ENCODE data around the gene CCDC68.

The CCDC68 gene

GRCh38 chr18:54960197-54960596 is 936 bp upstream of the CCDC68 start:
- no peak for DNase-seq (ENCODE audit: low read depth)

GRCh38 chr18:54957996-54958395 is 1.3 kb downstream of the CCDC68 start:
- DNase-seq (ENCODE audit: low read depth): peak; percentile 50

DNA sequence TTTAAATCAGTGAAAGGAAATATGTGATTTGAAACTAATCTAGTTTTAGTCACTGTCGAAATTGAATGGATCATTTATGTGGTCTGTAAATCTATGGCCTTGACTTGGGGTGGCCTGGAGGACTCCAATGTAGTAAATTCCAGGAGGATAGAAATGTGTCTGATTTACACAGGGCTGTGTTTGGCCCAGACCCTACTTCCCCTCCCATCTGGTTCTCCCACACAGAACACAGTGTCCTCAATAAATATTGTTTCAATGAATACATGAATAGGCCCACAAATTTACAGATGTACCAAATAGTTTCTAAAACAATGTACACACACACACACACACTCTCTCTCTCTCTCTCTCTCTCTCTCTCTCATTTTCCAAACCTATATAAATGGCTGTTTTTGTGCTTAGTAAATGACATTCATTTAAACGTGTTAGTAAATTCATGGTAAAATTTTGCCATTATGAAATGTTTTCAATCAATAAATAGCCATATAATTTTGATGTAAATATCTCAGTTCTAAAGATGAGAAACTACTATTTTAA is 1.9 kb downstream of the CCDC68 start:
- DNase-seq (ENCODE audit: low read depth): peak; percentile 48

DNA sequence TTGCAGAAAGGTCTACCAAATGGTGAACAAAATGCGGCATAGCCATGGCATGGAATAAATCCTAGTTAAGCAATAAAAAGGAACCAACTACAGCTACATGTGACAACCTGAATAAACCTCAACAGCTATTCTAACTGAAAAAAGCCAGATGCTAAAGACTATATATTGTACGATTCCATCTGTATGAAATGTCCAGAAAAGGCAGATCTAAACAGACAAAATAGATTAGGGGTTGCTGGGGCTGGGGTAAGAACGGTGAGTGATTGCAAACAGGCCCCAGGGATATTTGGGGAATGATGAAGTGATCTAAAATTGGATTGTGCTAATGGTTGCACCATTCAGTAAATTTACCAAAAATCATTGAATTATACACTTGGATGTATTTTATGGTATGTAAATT is 2.8 kb downstream of the CCDC68 start:
- no peak for DNase-seq (ENCODE audit: low read depth)

DNA sequence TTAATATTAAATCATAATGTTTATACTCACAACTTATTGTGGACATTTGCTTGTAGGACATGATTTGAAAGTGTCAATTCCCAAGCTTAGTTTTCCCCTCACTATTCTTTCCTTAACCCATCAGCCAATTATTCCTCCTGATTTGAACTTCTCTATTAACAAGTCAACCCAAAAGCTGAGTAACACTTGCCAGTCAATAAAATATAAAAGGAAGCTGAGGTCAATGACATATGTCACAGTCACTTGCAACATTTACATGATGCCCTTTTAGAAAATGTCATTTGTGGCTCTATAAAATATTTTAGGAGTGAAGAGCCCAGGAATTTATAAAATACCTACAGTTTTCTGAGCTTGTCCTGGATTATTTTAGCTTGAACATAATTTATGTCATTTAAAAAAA is 7.2 kb downstream of the CCDC68 start:
- no peak for DNase-seq (ENCODE audit: low read depth)

GRCh38 chr18:54950221-54950620 is 9.0 kb downstream of the CCDC68 start:
- DNase-seq (ENCODE audit: low read depth): no peak

- DNase-seq (ENCODE audit: low read depth): no peak
These were observed 9.7 kb downstream of the CCDC68 start for GRCh38 chr18:54949588-54949987.

DNA sequence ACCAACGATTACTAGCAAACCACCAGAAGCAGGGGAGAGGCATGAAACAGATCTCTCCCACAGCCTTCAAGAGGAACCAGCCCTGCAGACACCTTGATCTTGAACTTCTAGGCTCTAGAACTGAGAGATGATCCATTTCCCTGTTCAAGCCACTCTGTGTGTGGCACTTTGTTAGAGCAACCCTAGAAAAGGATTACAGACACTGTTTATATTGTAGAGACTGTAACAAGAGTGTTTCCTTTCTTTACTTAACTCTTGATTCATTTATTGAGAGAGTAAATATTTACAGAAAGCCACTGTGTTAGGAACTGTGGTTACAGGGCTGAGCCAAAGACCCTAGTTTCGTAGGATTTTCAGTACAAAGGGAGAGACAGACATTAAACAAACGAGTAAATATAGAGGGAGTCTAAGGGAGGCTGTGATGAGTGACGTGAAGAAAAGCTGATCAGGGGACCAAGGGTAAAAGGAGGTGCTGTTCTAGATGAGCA is 10.9 kb downstream of the CCDC68 start:
- DNase-seq (ENCODE audit: low read depth): no peak

GRCh38 chr18:54947091-54947490 is 12.2 kb downstream of the CCDC68 start:
- no peak for DNase-seq (ENCODE audit: low read depth)

DNA sequence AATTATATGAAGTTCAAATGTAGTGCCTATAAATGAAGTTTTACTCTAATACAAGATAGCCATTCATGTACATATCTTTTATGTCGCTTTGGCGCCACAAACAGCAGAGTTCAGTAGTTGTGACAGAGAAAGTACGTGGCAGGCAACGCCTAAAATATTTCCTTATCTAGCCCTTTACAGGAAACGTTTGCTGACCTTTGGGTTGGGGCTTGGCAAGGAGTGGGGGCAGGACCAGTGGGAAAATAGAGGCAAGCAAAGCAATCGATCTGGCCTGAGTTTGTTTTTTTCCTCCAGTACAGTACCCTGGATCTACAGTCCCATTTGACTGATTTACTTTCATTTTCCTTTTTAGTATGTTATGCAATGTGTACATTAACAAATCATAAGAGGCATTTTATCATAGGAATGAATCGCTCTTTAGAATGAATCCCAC is 13.1 kb downstream of the CCDC68 start:
- DNase-seq (ENCODE audit: low read depth): no peak

- DNase-seq (ENCODE audit: low read depth): no peak
These were observed 13.6 kb downstream of the CCDC68 start for GRCh38 chr18:54945576-54946125.

DNA sequence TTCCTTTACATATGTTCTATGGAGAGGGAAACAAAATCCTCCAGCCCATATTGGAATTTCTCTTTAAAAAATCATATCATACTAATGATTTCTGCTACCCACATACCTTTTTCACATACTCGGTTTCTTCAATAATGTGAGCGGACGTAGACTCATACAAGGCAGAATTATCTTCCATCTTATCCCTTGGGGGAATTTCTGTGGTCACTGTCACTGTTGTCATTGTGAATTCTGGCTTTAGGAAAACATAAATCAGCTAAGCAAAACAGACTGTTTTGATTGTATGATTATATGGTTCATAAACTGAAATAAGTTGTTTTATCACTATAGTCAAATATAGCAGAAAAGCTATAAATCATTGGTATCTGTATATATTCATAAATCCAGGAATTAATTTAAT is 16.7 kb downstream of the CCDC68 start:
- no peak for DNase-seq (ENCODE audit: low read depth)

DNA sequence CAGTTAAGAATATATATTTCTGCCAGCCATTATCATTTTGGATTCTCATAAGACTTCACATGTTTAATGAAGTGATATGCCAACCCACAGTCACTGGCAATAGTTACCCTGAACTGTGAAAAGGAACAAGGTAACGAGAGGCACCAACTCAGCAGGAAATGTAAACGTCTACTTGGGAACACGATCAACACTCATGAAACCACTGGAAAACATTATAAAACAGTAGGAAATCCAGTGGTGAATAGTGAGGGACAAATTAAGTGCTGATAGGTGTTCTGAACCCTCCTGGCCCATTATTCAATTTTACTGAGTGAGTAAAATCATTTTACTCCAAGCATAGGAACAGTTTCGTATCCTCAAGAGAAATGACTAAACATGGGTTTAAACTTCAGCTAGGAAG is 17.1 kb downstream of the CCDC68 start:
- no peak for DNase-seq (ENCODE audit: low read depth)

DNA sequence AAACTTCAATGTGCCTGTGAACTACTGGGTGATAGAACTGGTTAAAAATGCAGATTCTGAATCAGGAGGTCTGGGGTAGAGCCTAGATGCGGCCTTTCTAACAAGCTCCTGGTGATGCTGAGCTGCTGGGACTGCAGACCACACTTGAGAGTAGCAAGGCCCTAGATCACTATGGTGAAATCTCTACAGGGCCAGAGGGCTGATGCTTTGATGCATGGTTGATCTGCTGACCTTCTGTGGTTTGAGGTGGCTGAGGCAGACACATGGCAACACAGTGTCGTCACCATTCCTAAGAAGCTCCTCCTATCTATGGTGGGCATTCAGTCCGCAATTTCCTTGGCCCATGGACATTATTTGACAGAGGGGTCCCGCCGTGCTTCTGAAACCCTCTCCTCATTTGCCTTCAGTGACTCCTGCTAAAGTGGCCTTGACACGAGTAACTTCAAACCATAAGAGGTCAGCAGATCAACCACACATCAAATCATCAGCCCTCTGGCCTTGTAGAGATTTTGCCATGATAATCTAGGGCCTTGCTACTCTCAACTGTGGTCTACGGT is 19.8 kb downstream of the CCDC68 start:
- no peak for DNase-seq (ENCODE audit: low read depth)

- no peak for DNase-seq (ENCODE audit: low read depth)
These were observed 20.8 kb downstream of the CCDC68 start for GRCh38 chr18:54938506-54938905.

- no peak for DNase-seq (ENCODE audit: low read depth)
These were observed 26.8 kb downstream of the CCDC68 start for GRCh38 chr18:54932472-54932871.

DNA sequence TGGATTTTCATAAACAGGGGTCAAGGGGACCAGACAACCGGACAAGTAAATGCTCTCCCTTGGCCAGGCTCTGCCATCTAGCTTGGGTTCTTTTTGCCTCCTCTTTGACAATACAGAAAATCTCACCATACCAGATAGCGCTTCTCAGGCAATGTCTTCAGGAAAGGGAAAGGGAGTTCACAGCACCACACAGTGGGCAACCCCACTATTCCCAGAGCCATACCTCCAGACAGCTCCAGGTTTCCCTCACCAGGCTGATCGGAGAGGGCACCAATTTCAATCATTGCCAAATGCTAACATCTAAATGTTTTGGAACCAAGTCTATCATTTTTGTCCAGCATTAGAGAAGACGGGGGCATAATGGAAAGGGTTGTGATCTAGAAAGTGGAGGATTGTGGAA is 28.1 kb downstream of the CCDC68 start:
- DNase-seq (ENCODE audit: low read depth): no peak

DNA sequence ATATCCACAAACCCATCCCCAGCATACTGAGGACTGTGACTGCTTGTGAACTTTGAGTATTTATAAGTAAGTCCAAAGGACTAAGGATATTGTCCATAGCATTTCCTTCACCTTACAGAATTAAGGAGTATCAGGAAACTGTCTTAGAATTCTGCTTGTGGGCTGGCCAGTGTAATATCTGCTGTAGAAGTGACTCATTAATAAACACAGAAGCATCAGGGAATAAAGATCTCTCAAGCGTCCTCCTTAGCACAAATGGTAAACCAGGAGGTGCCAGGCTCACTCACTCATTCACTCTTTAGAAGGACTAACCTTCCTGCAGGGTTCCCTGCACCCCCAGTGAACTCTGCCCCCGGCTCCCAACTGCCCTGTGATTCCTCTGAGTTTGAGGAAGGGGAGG is 31.0 kb downstream of the CCDC68 start:
- no peak for DNase-seq (ENCODE audit: low read depth)

- no peak for DNase-seq (ENCODE audit: low read depth)
These were observed 32.5 kb downstream of the CCDC68 start for GRCh38 chr18:54926593-54927325.

DNA sequence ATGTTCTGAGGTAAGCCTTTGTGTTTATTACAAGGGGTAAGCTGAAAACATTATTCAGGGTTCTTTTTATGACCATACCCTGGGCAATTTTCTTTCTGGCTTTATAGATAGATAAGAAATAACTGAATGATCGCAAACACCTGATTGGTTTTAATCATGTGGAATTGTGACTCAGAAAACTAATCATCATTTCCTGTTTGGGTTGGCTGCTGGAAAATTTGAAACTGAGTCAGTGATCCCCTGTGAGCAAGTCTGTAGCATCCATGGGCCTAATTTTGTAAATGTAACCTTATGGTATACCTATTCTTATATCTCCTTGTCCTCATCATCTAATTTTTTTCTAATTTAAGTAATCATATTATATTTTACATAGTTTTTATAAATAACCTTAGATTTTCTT is 34.3 kb downstream of the CCDC68 start:
- no peak for DNase-seq (ENCODE audit: low read depth)

- no peak for DNase-seq (ENCODE audit: low read depth)
These were observed 35.8 kb downstream of the CCDC68 start for GRCh38 chr18:54923339-54923956.

- DNase-seq (ENCODE audit: low read depth): no peak
These were observed 39.8 kb downstream of the CCDC68 start for GRCh38 chr18:54919412-54919811.

DNA sequence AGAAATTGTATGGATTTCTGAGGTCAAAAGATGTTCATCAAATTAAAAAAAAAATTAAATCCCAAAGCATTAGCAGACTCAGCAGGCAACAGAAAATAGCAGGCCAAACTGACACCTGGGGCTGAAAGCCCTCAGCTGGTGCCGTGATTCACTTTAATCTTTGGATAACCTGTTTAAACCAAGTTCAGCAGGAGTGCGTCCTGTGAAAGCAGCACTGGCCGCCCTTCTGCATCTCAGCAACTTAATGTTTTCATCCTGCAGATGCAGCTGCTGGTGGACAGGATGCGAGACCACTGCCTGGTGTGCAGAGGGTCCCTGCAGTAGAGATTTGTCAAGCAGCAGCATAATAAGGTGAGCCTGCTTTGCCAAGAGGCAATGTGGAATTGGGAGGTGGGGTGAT is 41.2 kb downstream of the CCDC68 start:
- no peak for DNase-seq (ENCODE audit: low read depth)
